GM12875 (cell line): ENCODE data around the gene SREBF2.
A peak's percentile ranks its signal among the peaks of the same experiment; 100 is the strongest.

Source experiments
- H3K4me3 ChIP-seq: one replicate; pipeline ENCODE4 v1.5.1; 2011; ENCODE audit warnings: low read depth, low read length, control low read depth
- TF ChIP-seq, protein P1 (sequence below): IDR thresholded peaks from 2 replicates; pipeline ENCODE4 v1.5.1; 2011; ENCODE audit warnings: low read depth, mild to moderate bottlenecking, control low read depth, inconsistent platforms, low read length, moderate library complexity, borderline replicate concordance; ENCODE audit not compliant: insufficient read depth

The SREBF2 gene

DNA sequence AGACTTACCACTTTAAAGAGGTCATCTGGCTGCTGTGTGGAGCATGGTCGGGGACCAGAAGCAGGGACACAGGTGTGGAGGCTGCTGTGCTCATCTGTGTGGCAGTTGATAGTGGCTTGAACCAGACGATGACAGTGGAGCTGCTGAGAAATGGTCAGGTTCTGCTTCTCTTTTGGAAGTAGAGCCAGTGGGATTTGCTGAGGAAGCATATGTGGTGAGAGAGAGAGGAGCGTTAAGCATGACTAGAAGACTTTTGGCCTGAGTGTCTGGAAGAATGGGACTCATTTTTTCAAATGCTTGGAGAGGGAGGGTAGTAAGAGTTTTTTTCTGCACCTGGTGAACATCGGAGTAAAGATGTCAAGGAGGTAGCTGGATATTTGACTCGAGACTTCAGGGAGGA lies 12.5 kb upstream of the SREBF2 start:
- no peak overlapping the region for H3K4me3 ChIP-seq
- TF ChIP-seq, protein P1, sequence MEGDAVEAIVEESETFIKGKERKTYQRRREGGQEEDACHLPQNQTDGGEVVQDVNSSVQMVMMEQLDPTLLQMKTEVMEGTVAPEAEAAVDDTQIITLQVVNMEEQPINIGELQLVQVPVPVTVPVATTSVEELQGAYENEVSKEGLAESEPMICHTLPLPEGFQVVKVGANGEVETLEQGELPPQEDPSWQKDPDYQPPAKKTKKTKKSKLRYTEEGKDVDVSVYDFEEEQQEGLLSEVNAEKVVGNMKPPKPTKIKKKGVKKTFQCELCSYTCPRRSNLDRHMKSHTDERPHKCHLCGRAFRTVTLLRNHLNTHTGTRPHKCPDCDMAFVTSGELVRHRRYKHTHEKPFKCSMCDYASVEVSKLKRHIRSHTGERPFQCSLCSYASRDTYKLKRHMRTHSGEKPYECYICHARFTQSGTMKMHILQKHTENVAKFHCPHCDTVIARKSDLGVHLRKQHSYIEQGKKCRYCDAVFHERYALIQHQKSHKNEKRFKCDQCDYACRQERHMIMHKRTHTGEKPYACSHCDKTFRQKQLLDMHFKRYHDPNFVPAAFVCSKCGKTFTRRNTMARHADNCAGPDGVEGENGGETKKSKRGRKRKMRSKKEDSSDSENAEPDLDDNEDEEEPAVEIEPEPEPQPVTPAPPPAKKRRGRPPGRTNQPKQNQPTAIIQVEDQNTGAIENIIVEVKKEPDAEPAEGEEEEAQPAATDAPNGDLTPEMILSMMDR, result no peak

DNA sequence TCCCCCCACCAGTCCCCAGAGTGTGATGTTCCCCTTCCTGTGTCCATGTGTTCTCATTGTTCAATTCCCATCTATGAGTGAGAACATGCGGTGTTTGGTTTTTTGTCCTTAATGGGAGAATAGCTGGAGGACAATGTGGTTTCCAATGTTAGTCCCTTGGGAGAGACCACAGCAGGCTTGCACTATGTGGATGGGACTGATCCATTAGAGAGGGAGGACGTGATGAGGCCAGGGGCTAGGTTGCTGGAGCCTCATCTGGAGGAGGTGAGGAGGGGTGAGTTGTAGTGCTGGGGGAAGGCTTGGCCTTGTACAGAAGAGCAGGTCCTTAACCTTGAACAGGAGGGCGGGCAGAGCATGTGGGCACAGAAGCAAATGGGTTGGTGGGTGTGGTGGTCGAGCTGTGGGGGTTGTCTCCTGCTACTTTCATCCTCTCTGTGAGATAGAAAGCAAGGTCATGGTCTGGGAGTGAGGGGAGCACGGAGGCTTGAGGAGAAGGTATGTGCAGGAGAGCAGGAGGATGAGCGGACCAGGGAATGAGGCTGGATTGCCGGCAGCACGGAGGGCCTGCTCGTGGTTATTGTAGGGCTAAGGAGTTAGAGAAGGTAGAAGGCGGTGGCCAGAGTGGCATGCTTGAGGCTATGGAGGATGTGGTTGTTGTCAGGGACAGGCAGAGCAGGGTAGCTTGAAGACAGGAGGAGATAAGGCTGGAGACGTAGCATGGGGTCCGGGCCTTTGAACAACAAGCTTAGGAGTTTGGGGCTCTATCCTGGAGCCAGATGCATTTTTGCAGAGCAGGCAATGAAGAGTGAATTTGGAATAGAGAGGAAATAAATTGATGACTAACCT lies 11.2 kb upstream of the SREBF2 start:
- TF ChIP-seq, protein P1, result no peak
- no peak overlapping the region for H3K4me3 ChIP-seq

DNA sequence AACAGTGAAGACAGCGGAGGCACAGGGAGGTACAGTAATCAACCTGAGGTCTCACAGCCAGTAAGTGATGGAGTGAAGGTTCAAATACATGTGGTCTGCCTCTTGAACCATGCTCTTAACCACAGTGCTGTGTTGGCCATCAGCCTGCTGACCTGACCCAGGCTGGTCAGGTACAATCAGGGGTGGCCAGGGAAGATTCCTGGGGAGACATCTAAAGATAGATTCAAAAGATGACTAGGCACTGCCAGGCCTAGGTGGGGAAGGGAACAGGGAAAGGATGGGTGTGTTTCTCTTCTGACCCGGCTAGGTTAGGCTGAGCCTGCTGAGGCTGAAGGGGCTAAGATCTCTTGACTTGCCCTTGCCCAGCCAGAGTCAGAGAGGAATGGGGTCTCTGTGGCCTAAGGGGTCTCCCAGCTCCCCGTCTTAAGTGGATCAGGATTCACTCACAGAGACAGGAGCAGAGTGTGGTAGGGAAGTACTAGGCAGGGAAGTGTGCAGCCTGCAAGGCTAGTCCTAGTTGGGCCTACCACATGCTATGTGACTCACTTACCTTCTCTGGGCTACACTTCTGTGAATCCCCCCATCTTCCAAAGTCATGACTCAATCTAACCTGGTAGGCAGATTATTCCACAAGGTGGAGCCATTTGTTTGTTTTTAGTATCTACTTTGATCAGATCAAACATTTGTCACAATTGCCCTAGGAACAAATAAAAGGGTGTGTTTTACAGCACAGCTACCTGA lies 10.4 kb upstream of the SREBF2 start:
- TF ChIP-seq, protein P1, result peak; percentile 28; the same call in 1 of the 2 replicates
- no peak overlapping the region for H3K4me3 ChIP-seq

DNA sequence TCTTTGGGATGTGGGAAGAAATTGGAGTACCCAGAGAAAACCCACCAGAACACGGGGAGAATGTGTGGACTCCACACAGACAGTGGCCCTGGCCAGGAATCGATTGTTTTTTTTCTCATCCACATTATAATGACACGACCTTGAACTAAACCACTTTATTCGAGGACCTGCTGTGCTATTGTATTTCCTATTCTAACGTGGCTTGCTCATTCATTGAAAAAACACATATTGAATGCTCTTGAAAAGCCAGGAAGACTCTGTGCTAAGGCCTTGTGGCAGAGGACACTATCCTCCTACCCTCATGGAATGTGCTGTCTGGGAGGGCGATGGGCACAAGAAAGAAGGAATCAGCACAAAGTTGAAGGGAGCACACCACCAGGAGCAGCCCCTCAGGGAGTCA lies 9.1 kb upstream of the SREBF2 start:
- TF ChIP-seq, protein P1, result no peak

DNA sequence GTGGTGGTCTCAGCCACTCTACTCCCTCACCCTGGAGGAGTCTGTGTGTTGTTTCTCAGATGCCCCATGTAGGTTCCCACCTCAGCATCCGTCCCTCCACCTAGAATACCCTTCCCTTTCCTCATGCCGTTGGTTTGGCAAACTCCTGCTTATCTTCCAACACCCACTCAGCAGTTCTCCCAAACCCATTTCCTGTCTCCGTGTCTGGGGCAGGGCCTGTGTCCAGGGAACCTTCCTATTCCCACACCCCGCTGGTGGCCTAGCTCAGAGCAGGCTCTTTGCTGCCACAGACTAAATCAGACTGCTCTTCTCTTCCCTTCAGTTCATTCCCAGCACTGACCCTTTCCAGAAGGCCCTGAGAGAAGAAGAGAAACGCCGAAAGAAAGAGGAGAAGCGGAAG lies 7.5 kb upstream of the SREBF2 start:
- TF ChIP-seq, protein P1, result no peak
- H3K4me3 ChIP-seq, result no peak overlapping the region

More for the DNA sequence above, 9.1 kb upstream of the SREBF2 start:
- H3K4me3 ChIP-seq, result no peak overlapping the region

DNA sequence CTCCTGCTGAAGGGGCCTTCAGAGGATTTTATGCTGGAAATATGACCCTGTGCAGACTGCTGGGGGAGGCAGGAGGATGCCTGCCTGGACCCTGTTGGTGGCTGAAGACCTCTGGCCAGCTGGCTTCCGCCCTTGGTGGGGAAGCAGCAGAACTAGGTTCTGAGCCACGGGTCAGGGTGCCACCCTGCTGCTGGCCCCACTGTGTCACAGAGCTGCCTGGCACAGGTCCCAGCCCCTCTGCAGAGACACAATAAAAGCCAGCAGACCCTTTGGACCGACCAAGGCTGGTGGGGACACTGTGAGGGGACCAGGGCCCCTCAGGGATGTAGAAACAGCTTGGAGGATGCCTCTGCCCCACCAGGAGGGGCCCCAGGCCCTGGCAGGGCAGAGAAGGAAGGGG lies 6.9 kb upstream of the SREBF2 start:
- H3K4me3 ChIP-seq, result no peak overlapping the region
- TF ChIP-seq, protein P1, result no peak
